GM18507 (cell line): ENCODE data around the gene ID1.
"Not testable (repeated sequence)": the region's sequence is repeated elsewhere in the genome, so short reads cannot be mapped to it uniquely, and the experiment has no call there.

ENCODE experiments used
- DNase-seq: peaks from one replicate; pipeline ENCODE4 v3.0.0; 2011; ENCODE audit warnings: low read depth; ENCODE audit not compliant: insufficient read length; ENCODE audit errors: extremely low spot score
- FAIRE-seq: peaks from 2 replicates; lab custom pipeline; 2011; peaks lifted over from hg19 to GRCh38; lab: Jason Lieb, UNC

The ID1 gene

GRCh38 chr20:31595654-31596411 lies 9.3 kb upstream of the ID1 start:
- no peak for DNase-seq
- FAIRE-seq = no peak

GRCh38 chr20:31596412-31596715 lies 8.7 kb upstream of the ID1 start:
- not testable (repeated sequence) for FAIRE-seq, DNase-seq

DNA sequence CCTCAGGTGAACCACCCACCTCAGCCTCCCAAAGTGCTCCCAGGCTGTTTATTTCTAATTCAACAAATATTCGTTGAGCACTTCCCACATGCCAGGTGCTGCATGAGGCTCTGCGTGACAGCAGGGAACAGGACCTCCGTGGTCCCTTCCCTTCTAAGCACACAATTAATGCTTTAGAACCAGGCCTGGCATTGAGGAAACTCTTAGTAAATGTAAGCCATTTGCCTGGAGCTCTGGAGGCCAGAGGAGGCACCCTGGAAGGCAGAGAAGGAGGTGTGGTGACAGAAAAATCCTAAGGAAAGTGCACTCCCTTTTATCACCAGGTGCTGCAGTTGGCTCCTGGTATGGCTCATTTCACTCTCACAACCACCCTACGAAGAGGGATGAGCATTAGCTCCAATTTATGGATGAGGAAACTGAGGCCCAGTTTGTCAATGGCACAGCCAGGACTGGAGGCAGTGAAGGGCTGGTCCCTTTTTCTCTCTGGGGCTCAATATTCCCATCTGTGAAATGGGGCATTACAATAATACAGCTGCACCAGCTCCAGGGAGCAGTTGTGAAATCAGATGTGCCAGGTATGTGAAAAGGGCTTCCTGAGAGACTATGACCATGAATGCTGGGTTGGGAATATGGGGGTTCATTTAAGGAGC lies 8.1 kb upstream of the ID1 start:
- no peak for DNase-seq
- FAIRE-seq = no peak

DNA sequence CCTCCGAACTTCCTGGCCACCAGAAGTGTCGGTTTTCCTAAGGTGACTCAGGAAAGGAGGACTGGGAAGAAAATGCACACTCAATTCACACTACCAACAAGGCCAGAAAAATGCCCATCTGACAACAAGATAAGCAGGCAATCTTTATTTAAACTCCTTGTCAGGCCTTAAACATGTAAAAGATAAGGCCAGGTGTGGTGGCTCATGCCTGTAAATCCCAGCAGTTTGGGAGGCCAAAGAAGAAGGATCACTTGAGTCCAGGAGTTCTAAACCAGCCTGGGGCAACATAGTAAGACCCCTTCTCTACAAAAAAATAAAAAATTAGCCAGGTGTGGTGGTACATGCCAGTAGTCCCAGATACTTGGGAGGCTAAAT lies 7.6 kb upstream of the ID1 start:
- FAIRE-seq (no peak), DNase-seq (no peak)

DNA sequence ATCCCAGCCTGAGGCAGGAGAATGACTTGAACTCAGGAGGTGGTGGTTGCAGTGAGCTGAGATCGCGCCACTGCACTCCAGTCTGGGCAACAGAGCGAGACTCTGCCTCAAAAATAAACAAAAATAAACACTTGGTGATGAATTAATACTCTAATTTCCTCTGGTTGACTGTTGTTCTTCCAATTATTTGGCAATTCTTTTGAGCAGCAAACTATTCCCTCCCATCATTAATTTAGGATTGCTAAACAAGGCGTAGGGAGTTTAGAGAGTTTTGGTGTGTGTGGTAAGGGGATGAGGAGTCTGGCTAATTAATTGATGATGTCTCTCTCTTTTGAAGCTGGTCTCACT lies 2.7 kb upstream of the ID1 start:
- DNase-seq = no peak
- no peak for FAIRE-seq

DNA sequence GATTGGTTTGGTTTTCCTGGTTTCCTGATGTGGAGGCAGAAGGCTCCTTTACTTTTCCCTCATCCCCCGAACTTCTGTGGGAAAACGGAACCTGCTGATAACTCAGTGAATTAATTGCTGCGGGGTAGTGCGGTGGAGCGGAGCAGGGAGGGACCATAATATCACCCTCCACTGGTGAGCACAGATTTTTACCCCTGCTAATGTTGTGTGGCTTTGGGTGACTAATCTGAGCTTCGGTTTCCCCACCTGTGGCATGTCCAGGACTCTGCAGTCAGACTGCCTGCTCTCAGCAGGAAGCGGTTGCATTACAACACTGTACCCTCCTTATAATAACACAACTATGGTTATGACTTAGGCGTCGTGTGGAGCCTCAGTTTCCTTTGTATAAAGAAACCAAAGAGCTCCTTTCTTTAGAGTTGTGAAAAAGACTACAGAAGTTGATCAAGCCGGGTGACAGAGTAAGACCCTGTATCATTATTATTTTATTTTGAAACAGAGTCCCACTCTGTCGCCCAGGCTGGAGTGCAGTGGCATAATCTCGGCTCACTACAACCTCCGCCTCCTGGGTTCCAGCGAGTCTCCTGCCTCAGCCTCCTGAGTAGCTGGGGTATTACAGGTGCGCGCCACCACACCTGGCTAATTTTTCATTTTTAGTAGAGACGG lies 2.2 kb upstream of the ID1 start:
- DNase-seq = peak; percentile 47
- FAIRE-seq = no peak

DNA sequence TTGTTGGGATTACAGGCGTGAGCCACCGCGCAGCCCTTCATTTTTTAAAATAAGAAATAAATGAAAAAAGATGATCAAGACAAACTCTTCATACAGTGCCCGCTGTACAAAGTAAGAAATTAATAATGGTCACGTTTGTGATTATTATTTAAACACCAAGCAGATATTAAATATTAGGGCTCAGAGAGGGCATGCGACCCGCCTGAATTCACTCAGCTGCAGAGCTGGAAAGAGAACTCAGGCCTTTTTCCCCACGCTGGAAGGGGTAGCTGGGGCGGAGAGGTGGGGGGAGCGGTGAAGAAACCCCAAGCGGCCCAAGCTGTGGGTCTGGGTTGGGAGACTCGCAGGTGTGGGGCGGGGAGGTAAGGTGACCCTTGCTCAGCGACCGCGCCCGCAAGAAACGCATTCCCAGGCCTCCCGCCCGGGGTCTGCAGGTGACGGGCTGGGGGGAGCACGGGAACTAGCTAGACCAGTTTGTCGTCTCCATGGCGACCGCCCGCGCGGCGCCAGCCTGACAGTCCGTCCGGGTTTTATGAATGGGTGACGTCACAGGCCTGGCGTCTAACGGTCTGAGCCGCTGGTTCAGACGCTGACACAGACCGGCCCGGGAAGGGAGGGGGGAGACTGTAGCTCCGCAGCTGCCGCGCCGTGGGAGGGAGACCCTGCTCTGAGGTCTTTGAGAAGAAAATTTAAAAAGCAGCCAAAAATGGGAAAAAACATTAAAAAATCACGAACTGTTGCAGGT lies 1.1 kb upstream of the ID1 start:
- FAIRE-seq (no peak), DNase-seq (peak; percentile 60)

DNA sequence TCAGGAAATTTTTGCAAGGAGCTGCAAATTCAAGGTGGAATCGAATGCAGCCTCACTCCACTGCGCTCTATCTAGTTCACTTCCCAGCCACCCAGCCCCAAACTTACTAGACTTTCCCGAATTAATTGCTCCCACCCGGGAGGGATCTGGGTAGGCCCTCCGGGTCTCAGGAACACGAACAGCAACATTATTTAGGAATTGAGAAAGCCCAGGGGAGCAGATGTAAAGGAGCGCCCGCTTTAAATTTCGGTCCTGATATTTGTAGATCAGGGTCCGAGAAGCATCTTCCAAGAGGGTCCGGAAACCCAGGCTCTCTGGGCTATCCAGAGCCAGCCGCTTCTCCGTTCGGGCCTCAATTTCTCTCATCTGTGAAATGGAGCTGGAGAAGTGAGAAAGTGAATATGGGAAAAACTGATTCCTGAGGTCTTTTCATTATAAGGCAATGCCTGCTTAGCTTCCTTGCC lies 490 bp upstream of the ID1 start:
- FAIRE-seq (no peak), DNase-seq (no peak)

DNA sequence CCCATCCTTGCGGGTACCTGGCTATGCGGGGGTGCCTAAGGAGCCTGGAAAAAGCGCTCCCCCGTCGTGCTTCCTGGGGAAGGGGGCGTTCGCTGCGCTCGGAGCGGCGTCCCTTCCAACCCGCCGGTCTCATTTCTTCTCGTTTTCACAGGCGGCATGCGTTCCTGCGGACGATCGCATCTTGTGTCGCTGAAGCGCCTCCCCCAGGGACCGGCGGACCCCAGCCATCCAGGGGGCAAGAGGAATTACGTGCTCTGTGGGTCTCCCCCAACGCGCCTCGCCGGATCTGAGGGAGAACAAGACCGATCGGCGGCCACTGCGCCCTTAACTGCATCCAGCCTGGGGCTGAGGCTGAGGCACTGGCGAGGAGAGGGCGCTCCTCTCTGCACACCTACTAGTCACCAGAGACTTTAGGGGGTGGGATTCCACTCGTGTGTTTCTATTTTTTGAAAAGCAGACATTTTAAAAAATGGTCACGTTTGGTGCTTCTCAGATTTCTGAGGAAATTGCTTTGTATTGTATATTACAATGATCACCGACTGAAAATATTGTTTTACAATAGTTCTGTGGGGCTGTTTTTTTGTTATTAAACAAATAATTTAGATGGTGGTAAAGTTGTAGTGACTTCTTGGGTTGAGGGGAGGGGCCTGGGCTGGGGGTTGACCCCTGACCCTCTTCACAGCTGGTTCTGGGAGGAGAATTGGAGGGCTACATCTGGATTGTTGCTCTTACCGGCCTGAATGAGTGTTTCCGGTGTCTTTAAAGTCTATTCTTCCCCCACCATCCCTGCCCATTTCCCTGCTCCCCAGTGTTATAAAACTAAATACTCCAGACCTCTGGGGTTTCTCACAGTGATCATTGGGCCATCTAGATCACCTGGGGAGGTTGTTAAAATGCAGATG lies 1.1 kb downstream of the ID1 start:
- FAIRE-seq (no peak), DNase-seq (no peak)

- FAIRE-seq (no peak), DNase-seq (no peak)
These were observed 1.9 kb downstream of the ID1 start for GRCh38 chr20:31606804-31607639.

- no peak for DNase-seq
- FAIRE-seq = no peak
These were observed 2.7 kb downstream of the ID1 start for GRCh38 chr20:31607640-31608250.

GRCh38 chr20:31608251-31608945 lies 3.3 kb downstream of the ID1 start:
- FAIRE-seq (no peak), DNase-seq (no peak)

DNA sequence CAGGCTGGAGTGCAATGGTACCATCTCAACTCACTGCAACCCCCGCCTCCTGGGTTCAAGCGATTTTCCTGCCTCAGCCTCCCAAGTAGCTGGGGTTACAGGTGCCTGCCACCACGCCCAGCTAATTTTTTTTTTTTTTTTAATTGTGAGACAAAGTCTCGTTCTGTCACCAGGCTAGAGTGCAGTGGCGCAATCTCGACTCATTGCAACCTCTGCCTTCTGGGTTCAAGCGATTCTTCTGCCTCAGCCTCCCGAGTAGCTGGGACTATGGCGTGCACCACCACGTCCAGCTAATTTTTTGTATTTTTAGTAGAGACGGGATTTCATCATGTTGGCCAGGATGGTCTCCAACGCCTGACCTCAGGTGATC lies 7.2 kb downstream of the ID1 start:
- FAIRE-seq, DNase-seq: not testable (repeated sequence)

DNA sequence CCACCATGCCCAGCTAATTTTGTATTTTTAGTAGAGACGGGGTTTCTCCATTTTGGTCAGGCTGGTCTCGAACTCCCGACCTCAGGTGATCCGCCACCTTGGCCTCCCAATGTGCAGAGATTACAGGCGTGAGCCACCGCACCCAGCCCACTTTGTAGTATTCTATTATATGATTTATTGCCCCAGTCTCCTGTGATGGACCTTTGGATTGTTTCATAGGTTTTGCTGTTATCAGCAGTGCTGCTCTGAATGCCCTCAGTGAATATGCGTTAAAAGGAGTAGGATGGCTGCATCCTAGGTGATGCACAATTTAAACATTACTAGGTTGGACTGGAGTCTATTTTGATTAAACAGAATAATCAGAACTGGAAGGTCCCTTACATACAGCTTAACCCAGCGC lies 10.3 kb downstream of the ID1 start:
- FAIRE-seq (no peak), DNase-seq (no peak)

DNA sequence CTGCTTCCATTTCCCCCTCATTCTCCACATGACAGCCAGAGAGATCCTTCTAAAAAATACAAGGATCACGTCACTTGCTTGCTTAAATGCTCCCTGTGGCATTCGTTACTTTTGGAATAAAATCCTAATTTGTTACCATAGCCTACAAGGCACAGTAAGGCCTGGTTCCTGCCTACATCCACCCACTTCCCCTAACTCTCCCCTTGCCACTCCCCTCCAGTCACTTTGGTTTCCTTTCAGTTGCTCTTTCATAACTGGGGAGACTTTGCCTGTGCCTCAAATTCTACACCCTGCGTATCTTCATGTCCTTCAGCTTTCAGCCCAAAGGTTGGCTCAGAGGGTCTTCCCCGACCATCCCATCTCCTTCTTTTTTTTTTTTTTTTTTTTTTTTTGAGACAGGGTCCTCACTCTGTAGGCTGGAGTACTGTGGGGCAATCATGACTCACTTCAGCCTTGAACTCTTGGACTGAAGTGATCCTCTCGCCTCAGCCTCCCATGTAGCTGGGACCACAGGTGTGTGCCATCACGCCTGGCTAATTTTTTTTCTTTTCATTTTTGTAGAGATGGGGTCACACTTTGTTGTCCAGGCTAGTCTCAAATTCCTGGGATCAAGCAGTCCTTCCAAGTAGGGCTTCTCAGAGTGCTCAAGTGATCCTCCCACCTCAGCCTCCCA lies 12.5 kb downstream of the ID1 start:
- FAIRE-seq = peak; percentile 9

GRCh38 chr20:31620246-31620645 lies 15.2 kb downstream of the ID1 start:
- DNase-seq = no peak
- FAIRE-seq = no peak

More for the DNA sequence above, 12.5 kb downstream of the ID1 start:
- no peak for DNase-seq

GRCh38 chr20:31623123-31623505 lies 18.0 kb downstream of the ID1 start:
- DNase-seq, FAIRE-seq: not testable (repeated sequence)
